ENCODE data around the gene NTNG1.

DNA sequence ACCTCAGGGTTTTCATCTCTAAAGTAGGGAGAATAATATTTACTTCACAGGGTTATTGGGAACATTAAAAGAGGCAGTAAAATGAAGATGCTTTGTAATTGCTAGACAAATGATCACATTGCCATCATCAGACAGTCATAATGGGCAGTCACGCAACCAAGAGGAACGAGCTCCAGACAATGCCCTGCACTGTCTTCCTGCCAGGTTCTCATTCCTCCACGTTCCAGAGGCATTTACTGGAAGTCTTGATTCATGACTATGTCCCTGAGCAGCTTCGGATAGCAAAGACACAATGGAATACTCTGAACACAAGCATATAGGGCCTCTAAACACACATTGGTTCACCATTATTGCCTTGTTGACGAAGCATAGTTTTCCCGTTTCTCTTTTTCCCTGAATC lies 389.7 kb downstream of the NTNG1 start:
- TF ChIP-seq, protein P1, sequence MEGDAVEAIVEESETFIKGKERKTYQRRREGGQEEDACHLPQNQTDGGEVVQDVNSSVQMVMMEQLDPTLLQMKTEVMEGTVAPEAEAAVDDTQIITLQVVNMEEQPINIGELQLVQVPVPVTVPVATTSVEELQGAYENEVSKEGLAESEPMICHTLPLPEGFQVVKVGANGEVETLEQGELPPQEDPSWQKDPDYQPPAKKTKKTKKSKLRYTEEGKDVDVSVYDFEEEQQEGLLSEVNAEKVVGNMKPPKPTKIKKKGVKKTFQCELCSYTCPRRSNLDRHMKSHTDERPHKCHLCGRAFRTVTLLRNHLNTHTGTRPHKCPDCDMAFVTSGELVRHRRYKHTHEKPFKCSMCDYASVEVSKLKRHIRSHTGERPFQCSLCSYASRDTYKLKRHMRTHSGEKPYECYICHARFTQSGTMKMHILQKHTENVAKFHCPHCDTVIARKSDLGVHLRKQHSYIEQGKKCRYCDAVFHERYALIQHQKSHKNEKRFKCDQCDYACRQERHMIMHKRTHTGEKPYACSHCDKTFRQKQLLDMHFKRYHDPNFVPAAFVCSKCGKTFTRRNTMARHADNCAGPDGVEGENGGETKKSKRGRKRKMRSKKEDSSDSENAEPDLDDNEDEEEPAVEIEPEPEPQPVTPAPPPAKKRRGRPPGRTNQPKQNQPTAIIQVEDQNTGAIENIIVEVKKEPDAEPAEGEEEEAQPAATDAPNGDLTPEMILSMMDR (IDR thresholded peaks at IDR 0.05), result no peak
- TF ChIP-seq POLR2A (IDR thresholded peaks at IDR 0.05) (no peak), EP300 (IDR thresholded peaks at IDR 0.05) (no peak)

Data from suprapubic skin (tissue), 3 donors.